Natural killer cell (primary cell): ENCODE results near the gene IMP3. TPM values are rescaled to one million over a fixed set of nuclear protein-coding genes. Genes with fewer than 3 reads are reported as not detected.
A peak's percentile ranks its signal among the peaks of the same experiment; 100 is the strongest.
"Not testable (repeated sequence)": the region's sequence is repeated elsewhere in the genome, so short reads cannot be mapped to it uniquely, and the experiment has no call there.

Source experiments
- ATAC-seq, 3 donors: fragments of 150-1000 bp in 2 of 3; fragments of 200-7000 bp in 1 of 3; cut with Tn5 transposase; 1 replicate in 1 of 3; 2 replicates in 2 of 3; pipeline ENCODE4 v1.10.0; 2021; ENCODE audit warnings: mild to moderate bottlenecking in 2 of 3, moderate library complexity in 2 of 3
- DNase-seq, 2 donors: peaks; one replicate each; pipeline versions ENCODE4 v3.0.0 to v3.0.0-alpha.2; 2013 to 2021; ENCODE audit warnings: mixed read lengths in 1 of 2
- H3K27ac ChIP-seq: one replicate; pipeline ENCODE4 v1.5.1; 2013; ENCODE audit warnings: mild to moderate bottlenecking, low read length
- H3K27me3 ChIP-seq: one replicate; pipeline ENCODE4 v1.6.1; 2013; ENCODE audit warnings: low read length; ENCODE audit not compliant: control insufficient read depth, insufficient read depth
- H3K36me3 ChIP-seq: one replicate; pipeline ENCODE4 v1.6.1; 2013; ENCODE audit warnings: low read length; ENCODE audit not compliant: control insufficient read depth, insufficient read depth
- H3K4me1 ChIP-seq: one replicate; pipeline ENCODE4 v1.6.1; 2013; ENCODE audit warnings: low read length; ENCODE audit not compliant: control insufficient read depth, insufficient read depth
- H3K4me3 ChIP-seq: one replicate; pipeline ENCODE4 v1.5.1; 2013; ENCODE audit warnings: low read length
- H3K9me3 ChIP-seq: one replicate; pipeline ENCODE4 v1.6.1; 2013; ENCODE audit warnings: low read length; ENCODE audit not compliant: control insufficient read depth, insufficient read depth
- H3K27ac Mint-ChIP-seq, 2 donors: one replicate each; pipeline ENCODE4 v1.8.0; 2022; ENCODE audit warnings: mild to moderate bottlenecking in 2 of 2, mixed read lengths in 2 of 2, moderate library complexity in 1 of 2
- H3K27me3 Mint-ChIP-seq, 2 donors: one replicate each; pipeline ENCODE4 v1.8.0; 2022; ENCODE audit warnings: low read depth in 2 of 2, mixed read lengths in 2 of 2
- H3K36me3 Mint-ChIP-seq: one replicate; pipeline ENCODE4 v1.8.0; 2022; ENCODE audit warnings: mixed read lengths
- H3K4me1 Mint-ChIP-seq, 2 donors: one replicate each; pipeline ENCODE4 v1.8.0; 2022; ENCODE audit warnings: mixed read lengths in 2 of 2
- H3K4me3 Mint-ChIP-seq: one replicate; pipeline ENCODE4 v1.8.0; 2022; ENCODE audit warnings: mild to moderate bottlenecking, moderate library complexity, mixed read lengths
- H3K9me3 Mint-ChIP-seq, 2 donors: one replicate each; pipeline ENCODE4 v1.8.0; 2022; ENCODE audit warnings: mixed read lengths in 2 of 2
- CTCF ChIP-seq: fragments of 200-600 bp; IDR thresholded peaks from one replicate; pipeline ENCODE4 v1.8.0; 2022; ENCODE audit warnings: antibody characterized with exemption
- WGBS: methylation state at CpG from one replicate; pipeline ENCODE4 v1.1.7; 2013; ENCODE audit warnings: missing lambda C conversion rate; ENCODE audit not compliant: insufficient coverage; 5-methylcytosine and 5-hydroxymethylcytosine counted together
- intact Hi-C: fragments of 100-400 bp; cut with micrococcal nuclease; formaldehyde crosslinking; loops from one replicate; pipeline ENCODE4 v1.14.2; 2022
- total RNA-seq, 4 donors: library from RNA; stranded (reverse); fragments of 120-200 nt in 1 of 4; gene quantifications; one replicate each; pipeline versions ENCODE4 v1.2.3 to v1.2.4, GENCODE V29; 2013 to 2022

IMP3 gene
- total RNA-seq = 10 to 100 TPM; 22.9 to 37.1 (median 35.8) TPM
- total RNA-seq (2013) = 68.4 TPM

GRCh38 chr15:75639709-75640482, at the start of gene IMP3:
Gene IMP3 (minus strand): TSS chr15:75640224. CDS start chr15:75640168, 56 bp downstream.
- DNase-seq (peak; percentile 89 to 97), ATAC-seq (peak; percentile 91 to 97 (median 93))
- peaks cover 0 to 2% of the 10 kb centered on the region in 2 donors for H3K27me3 Mint-ChIP-seq
- Histone ChIP-seq H3K36me3 (peaks cover 2% of the 10 kb centered on the region), H3K9me3 (no peaks in the 10 kb centered on the region), H3K4me3 (peak within 1 kb of the TSS; percentile 89), H3K4me1 (peaks cover 40% of the 10 kb centered on the region), H3K27ac (peak within 1 kb of the TSS; percentile 83), H3K27me3 (no peaks in the 10 kb centered on the region)
- H3K4me3 Mint-ChIP-seq = peak within 1 kb of the TSS; percentile 91
- peaks cover 30 to 39% of the 10 kb centered on the region in 2 donors for H3K4me1 Mint-ChIP-seq
- no peaks in the 10 kb centered on the region for H3K36me3 Mint-ChIP-seq
- WGBS = under 1% methylated on average over 81 of the region's 83 CpGs
- intact Hi-C loops = loop anchor here (1.0 to 10.0 kb wide), 5 partner anchors 15 to 275 kb away; partner anchors contain the start of genes MAN2C1, PTPN9 and SNUPN
- H3K9me3 Mint-ChIP-seq = no peaks in the 10 kb centered on the region
- H3K27ac Mint-ChIP-seq = peak within 1 kb of the TSS; percentile 89 to 93
- no peak for TF ChIP-seq CTCF

GRCh38 chr15:75689429-75689828, 49.4 kb upstream of the IMP3 start:
- H3K27ac ChIP-seq, H3K27ac Mint-ChIP-seq, intact Hi-C loops, H3K9me3 Mint-ChIP-seq, H3K27me3 Mint-ChIP-seq, H3K9me3 ChIP-seq, DNase-seq, ATAC-seq, H3K27me3 ChIP-seq, H3K4me3 ChIP-seq, H3K36me3 ChIP-seq, H3K4me3 Mint-ChIP-seq, H3K36me3 Mint-ChIP-seq: not testable (repeated sequence)
- peaks cover 2 to 15% of the 10 kb centered on the region in 2 donors for H3K4me1 Mint-ChIP-seq
- WGBS = 93% methylated on average over 20 of the region's 20 CpGs
- H3K4me1 ChIP-seq = peaks cover 30% of the 10 kb centered on the region

- H3K36me3 Mint-ChIP-seq = no peaks in the 10 kb centered on the region
- no peak for DNase-seq
- Histone ChIP-seq H3K36me3 (no peaks in the 10 kb centered on the region), H3K27me3 (no peaks in the 10 kb centered on the region), H3K27ac (no peak overlapping the region), H3K9me3 (no peaks in the 10 kb centered on the region), H3K4me3 (no peak overlapping the region), H3K4me1 (peaks cover 25% of the 10 kb centered on the region)
- intact Hi-C loops = no loop called here
- H3K27me3 Mint-ChIP-seq = peaks cover 5 to 6% of the 10 kb centered on the region in 2 donors
- ATAC-seq = no peak
- TF ChIP-seq CTCF = no peak
- no peak overlapping the region for H3K27ac Mint-ChIP-seq
- H3K4me3 Mint-ChIP-seq = no peak overlapping the region
- H3K9me3 Mint-ChIP-seq = no peaks in the 10 kb centered on the region
- peaks cover 0 to 11% of the 10 kb centered on the region in 2 donors for H3K4me1 Mint-ChIP-seq
- WGBS = 92% methylated on average over 26 of the region's 26 CpGs
Measured at GRCh38 chr15:75688831-75689230, 48.8 kb upstream of the IMP3 start.

GRCh38 chr15:75688278-75688557, 48.2 kb upstream of the IMP3 start:
- Mint-ChIP-seq H3K36me3 (no peaks in the 10 kb centered on the region), H3K27ac (no peak overlapping the region)

More at GRCh38 chr15:75688278-75688557, 48.2 kb upstream of the IMP3 start:
- DNase-seq (no peak), ATAC-seq (no peak)
- no peaks in the 10 kb centered on the region for H3K9me3 ChIP-seq
- 90% methylated on average over 7 of the region's 7 CpGs for WGBS
- H3K36me3 ChIP-seq = no peaks in the 10 kb centered on the region
- Mint-ChIP-seq H3K9me3 (no peaks in the 10 kb centered on the region), H3K27me3 (peaks cover 5 to 6% of the 10 kb centered on the region in 2 donors), H3K4me3 (no peak overlapping the region), H3K4me1 (peaks cover 0 to 8% of the 10 kb centered on the region in 2 donors)
- H3K4me1 ChIP-seq = peaks cover 24% of the 10 kb centered on the region
- no peaks in the 10 kb centered on the region for H3K27me3 ChIP-seq
- no peak overlapping the region for H3K27ac ChIP-seq
- no peak overlapping the region for H3K4me3 ChIP-seq
- intact Hi-C loops = no loop called here
- no peak for TF ChIP-seq CTCF
